HG03575 (cell line): ENCODE data around the gene TMEM164.
"Not testable (repeated sequence)": the region's sequence is repeated elsewhere in the genome, so short reads cannot be mapped to it uniquely, and the experiment has no call there.

ENCODE experiments used
- ATAC-seq: cut with Tn5 transposase; IDR thresholded peaks from one replicate; pipeline ENCODE4 v1.9.1; 2021; ENCODE audit not compliant: unreplicated experiment, insufficient number of reproducible peaks, low FRiP score; ENCODE audit errors: extremely low read depth

TMEM164 gene

GRCh38 chrX:110153244-110153643 is 150.3 kb downstream of the TMEM164 start:
- no peak for ATAC-seq

GRCh38 chrX:110153896-110154295 is 151.0 kb downstream of the TMEM164 start:
- ATAC-seq, result no peak

- not testable (repeated sequence) for ATAC-seq
Measured at GRCh38 chrX:110154328-110154727, 151.4 kb downstream of the TMEM164 start.

- no peak for ATAC-seq
Measured at GRCh38 chrX:110155759-110156158, 152.8 kb downstream of the TMEM164 start.

GRCh38 chrX:110156167-110156754 is 153.3 kb downstream of the TMEM164 start:
- ATAC-seq, result no peak

GRCh38 chrX:110157444-110157843 is 154.5 kb downstream of the TMEM164 start:
- no peak for ATAC-seq

GRCh38 chrX:110159235-110159634 is 156.3 kb downstream of the TMEM164 start:
- no peak for ATAC-seq

- ATAC-seq, result no peak
Measured at GRCh38 chrX:110159865-110160264, 157.0 kb downstream of the TMEM164 start.

GRCh38 chrX:110161361-110161686 is 158.4 kb downstream of the TMEM164 start:
- no peak for ATAC-seq

GRCh38 chrX:110162131-110162530 is 159.2 kb downstream of the TMEM164 start:
- no peak for ATAC-seq

GRCh38 chrX:110162867-110163266 is 160.0 kb downstream of the TMEM164 start:
- ATAC-seq, result no peak

- ATAC-seq, result no peak
Measured at GRCh38 chrX:110163488-110163887, 160.6 kb downstream of the TMEM164 start.

GRCh38 chrX:110167952-110168451 is 165.1 kb downstream of the TMEM164 start:
- ATAC-seq, result no peak

GRCh38 chrX:110168585-110168984 is 165.7 kb downstream of the TMEM164 start:
- ATAC-seq, result no peak

GRCh38 chrX:110170029-110170428 is 167.1 kb downstream of the TMEM164 start:
- no peak for ATAC-seq

GRCh38 chrX:110171442-110171841 is 168.5 kb downstream of the TMEM164 start:
- no peak for ATAC-seq

- ATAC-seq, result peak; percentile 98
Measured at GRCh38 chrX:110172215-110172614, 169.3 kb downstream of the TMEM164 start.

GRCh38 chrX:110173192-110174175 is 170.6 kb downstream of the TMEM164 start:
- ATAC-seq, result no peak

- ATAC-seq, result no peak
Measured at GRCh38 chrX:110175146-110175545, 172.2 kb downstream of the TMEM164 start.

- no peak for ATAC-seq
Measured at GRCh38 chrX:110175696-110176095, 172.8 kb downstream of the TMEM164 start.
